Measurements from ENCODE around the gene PPP1R14C. TPM values are rescaled to one million over a fixed set of nuclear protein-coding genes. Genes with fewer than 3 reads are reported as not detected.

The PPP1R14C gene
- total and polyA plus RNA-seq, 2 donors (not counting 3 experiments of a cell fraction or from before 2014, with no cell fraction given) = not detected

DNA sequence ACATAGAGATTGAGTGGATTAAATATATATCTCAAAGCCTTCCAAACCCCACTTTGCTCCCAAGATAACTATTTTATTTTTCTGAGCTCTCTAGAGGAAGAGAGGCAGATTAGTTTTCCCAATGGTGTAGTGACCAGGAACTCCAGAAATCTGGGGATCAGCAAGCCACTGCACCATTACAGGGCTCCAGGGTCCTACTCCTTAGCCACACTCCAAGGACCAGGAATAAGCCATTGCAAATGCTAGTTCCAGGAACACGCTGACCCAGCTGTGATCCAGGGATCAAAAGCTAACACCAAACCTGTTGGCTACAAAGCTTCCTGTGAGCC lies 128.3 kb downstream of the PPP1R14C start:
- H4K20me1 ChIP-seq (replicated peaks; ENCODE audit: control insufficient read depth, extremely low read depth, insufficient read depth, low read length) = no peaks in the 10 kb centered on the region
- no peak overlapping the region for H3K9ac ChIP-seq (replicated peaks; ENCODE audit: extremely low read depth, insufficient read depth, low read length)
- BruUV-seq (replicated peaks) = no TSS peak
- no peak overlapping the region for H2AFZ ChIP-seq (ENCODE audit: low read depth, low read length)
- TF ChIP-seq CTCF (IDR thresholded peaks at IDR 0.05; ENCODE audit: extremely low read depth in 1 of 2, insufficient read depth in 1 of 2, low read depth in 1 of 2, low read length in 2 of 2) = no peak
- TF ChIP-seq POLR2AphosphoS5 (IDR thresholded peaks at IDR 0.05; ENCODE audit: insufficient read depth, low read depth, low read length) = no peak
- TF ChIP-seq MYC (IDR thresholded peaks at IDR 0.05; ENCODE audit: low read depth, low read length) = no peak
- no peak for TF ChIP-seq EZH2 (IDR thresholded peaks at IDR 0.05; ENCODE audit: borderline replicate concordance, low read depth, low read length, severe bottlenecking)
- no peak for TF ChIP-seq FOS (IDR thresholded peaks at IDR 0.05; ENCODE audit: borderline replicate concordance, insufficient read depth, low read length)
- TF ChIP-seq, protein P1, sequence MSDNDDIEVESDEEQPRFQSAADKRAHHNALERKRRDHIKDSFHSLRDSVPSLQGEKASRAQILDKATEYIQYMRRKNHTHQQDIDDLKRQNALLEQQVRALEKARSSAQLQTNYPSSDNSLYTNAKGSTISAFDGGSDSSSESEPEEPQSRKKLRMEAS (IDR thresholded peaks at IDR 0.05; ENCODE audit: insufficient read depth, insufficient read length) = no peak
- TF ChIP-seq GATA2 (IDR thresholded peaks at IDR 0.05; ENCODE audit: insufficient read depth, insufficient read length, low read depth, low read length) = no peak
- no peak for TF ChIP-seq POLR2A (IDR thresholded peaks at IDR 0.05; ENCODE audit: low read depth, low read length)
- no peak for TF ChIP-seq JUN (IDR thresholded peaks at IDR 0.05; ENCODE audit: borderline replicate concordance, insufficient read depth, insufficient read length, low read depth)
- FAIRE-seq (no peak), DNase-seq (ENCODE audit: low read depth, low spot score) (no peak)
- H3K9me3 ChIP-seq (replicated peaks; ENCODE audit: control insufficient read depth, insufficient read depth, low read length) = no peaks in the 10 kb centered on the region
- no peak overlapping the region for H3K4me3 ChIP-seq (replicated peaks in 1 of 3; ENCODE audit: insufficient read depth in 1 of 3, low read depth in 1 of 3, low read length in 3 of 3)
- H3K27ac ChIP-seq (ENCODE audit: insufficient read depth, low read depth, low read length) = no peak overlapping the region
- H3K36me3 ChIP-seq (ENCODE audit: control insufficient read depth in 2 of 2, extremely low read depth in 1 of 2, insufficient read depth in 2 of 2, low read length in 2 of 2) = no peaks in the 10 kb centered on the region
- peaks cover 0 to 2% of the 10 kb centered on the region in 2 experiments for H3K27me3 ChIP-seq (ENCODE audit: control insufficient read depth in 2 of 2, insufficient read depth in 2 of 2, low read length in 2 of 2)
- dilution Hi-C loops (cut with MboI; ENCODE audit: extremely low pct_ligation_motif_present, low sequenced_read_pairs) (no loop called here), intact Hi-C loops (cut with micrococcal nuclease) (no loop called here)
- no peaks in the 10 kb centered on the region for H3K79me2 ChIP-seq (ENCODE audit: control insufficient read depth, insufficient read depth, low read length)
- no peak overlapping the region for H3K4me2 ChIP-seq (ENCODE audit: insufficient read depth, low read length)
- POLR2A ChIA-PET = no interaction called here
- H3K4me1 ChIP-seq (ENCODE audit: control insufficient read depth, extremely low read depth, insufficient read depth, low read length) = no peaks in the 10 kb centered on the region
- CTCF ChIA-PET = interaction anchor here (0.9 to 1.8 kb wide), 2 partner anchors 10 to 19 kb away, joined by 3 to 7 read pairs; no protein-coding TSS in a partner anchor
- H3K9me1 ChIP-seq (replicated peaks; ENCODE audit: control insufficient read depth, extremely low read depth, insufficient read depth, low read length) = no peaks in the 10 kb centered on the region

All from endothelial cell of umbilical vein (primary cell).